ENCODE data around the gene CGNL1. TPM values are rescaled to one million over a fixed set of nuclear protein-coding genes. Genes with fewer than 3 reads are reported as not detected.

The CGNL1 gene
- total and polyA plus RNA-seq, 10 of the 15 experiments (the other 5 are each of a cell fraction or from before 2014, with no cell fraction given) = under 0.01 to 0.27 (median 0.04) TPM; not detected in 3

- H3K79me2 ChIP-seq (ENCODE audit: control insufficient read depth, insufficient read depth, low read length) = no peaks in the 10 kb centered on the region
- no peak overlapping the region for H3K9ac ChIP-seq (ENCODE audit: control insufficient read depth, insufficient read depth, low read length)
- TF ChIP-seq KDM1A (IDR thresholded peaks at IDR 0.05; ENCODE audit: borderline replicate concordance) (no peak), ZNF24 (IDR thresholded peaks at IDR 0.05) (no peak), SIX5 (IDR thresholded peaks at IDR 0.05; ENCODE audit: low read depth, low read length, severe bottlenecking) (no peak), NR2C1 (IDR thresholded peaks at IDR 0.05) (no peak), ZBTB40 (IDR thresholded peaks at IDR 0.05; ENCODE audit: borderline replicate concordance) (no peak), USF2 (IDR thresholded peaks at IDR 0.05; ENCODE audit: borderline replicate concordance, low read depth, low read length) (no peak), CHD4 (IDR thresholded peaks at IDR 0.05) (no peak)
- no peak overlapping the region for H3K27ac ChIP-seq (ENCODE audit: control insufficient read depth, insufficient read depth)
- POLR2A ChIA-PET = interaction anchor here (0.5 kb wide), 1 partner anchor 708 kb away, joined by 4 read pairs; no protein-coding TSS in a partner anchor
- H3K36me3 ChIP-seq (ENCODE audit: control insufficient read depth in 2 of 2, insufficient read depth in 2 of 2, low read length in 1 of 2) = no peaks in the 10 kb centered on the region
- no TSS peak for BruUV-seq (replicated peaks)
- H3K27me3 ChIP-seq (replicated peaks in 1 of 2; ENCODE audit: control insufficient read depth in 2 of 2, insufficient read depth in 2 of 2, low read length in 1 of 2) = peaks cover 0 to 1% of the 10 kb centered on the region in 2 experiments; a peak in 1 of 4 replicates
- CTCF ChIA-PET = interaction anchor here (0.9 kb wide), 1 partner anchor 27 kb away, joined by 3 read pairs; no protein-coding TSS in a partner anchor
- no peak for DNase-seq (ENCODE audit: low read depth, low spot score)
- intact Hi-C loops (cut with micrococcal nuclease; ENCODE audit: unreplicated experiment) = no loop called here
- WGBS (ENCODE audit: insufficient coverage, insufficient replicate concordance, low lambda C conversion rate, missing lambda C conversion rate) = 35% methylated on average over 4 of the region's 4 CpGs
- no peaks in the 10 kb centered on the region for H4K20me1 ChIP-seq (ENCODE audit: control insufficient read depth, insufficient read depth)
- no peaks in the 10 kb centered on the region for H3K9me3 ChIP-seq (replicated peaks; ENCODE audit: control insufficient read depth, insufficient read depth, low read length)
- RAD21 ChIA-PET (ENCODE audit: unreplicated experiment) = no interaction called here
- H2AFZ ChIP-seq (ENCODE audit: control insufficient read depth, low read depth, low read length) = no peak overlapping the region
- SMC1A ChIA-PET (ENCODE audit: uncharacterized antibody, unreplicated experiment) = interaction anchor here (1.0 kb wide), 1 partner anchor 9 kb away, joined by 3 read pairs; no protein-coding TSS in a partner anchor
- FAIRE-seq = no peak
- ATAC-seq = no peak
- in situ Hi-C loops (cut with MboI) = no loop called here
- no peak overlapping the region for H3K4me2 ChIP-seq (ENCODE audit: control insufficient read depth, insufficient read depth)
- no peaks in the 10 kb centered on the region for H3K4me1 ChIP-seq (ENCODE audit: control insufficient read depth, insufficient read depth, low read length)
- no peak overlapping the region for H3K4me3 ChIP-seq
Measured at GRCh38 chr15:57367556-57367955, 8.7 kb upstream of the CGNL1 start.

All from GM12878 (cell line).